LNCaP clone FGC (cell line): Measurements from ENCODE around the gene SDHAF3.

Experiments
- DNase-seq: peaks from one replicate; pipeline ENCODE4 v3.0.0-alpha.2; 2011; ENCODE audit warnings: low read depth
- H3K4me3 ChIP-seq: 2 replicates; pipeline ENCODE4 v1.5.1; 2011; ENCODE audit warnings: mild to moderate bottlenecking, low read depth, low read length, control low read depth
- TF ChIP-seq, protein P1 (sequence below): IDR thresholded peaks from 2 replicates; pipeline ENCODE4 v1.5.1; 2012; ENCODE audit warnings: mild to moderate bottlenecking; ENCODE audit not compliant: control insufficient read depth, insufficient read depth; ENCODE audit errors: extremely low read depth

The SDHAF3 gene

DNA sequence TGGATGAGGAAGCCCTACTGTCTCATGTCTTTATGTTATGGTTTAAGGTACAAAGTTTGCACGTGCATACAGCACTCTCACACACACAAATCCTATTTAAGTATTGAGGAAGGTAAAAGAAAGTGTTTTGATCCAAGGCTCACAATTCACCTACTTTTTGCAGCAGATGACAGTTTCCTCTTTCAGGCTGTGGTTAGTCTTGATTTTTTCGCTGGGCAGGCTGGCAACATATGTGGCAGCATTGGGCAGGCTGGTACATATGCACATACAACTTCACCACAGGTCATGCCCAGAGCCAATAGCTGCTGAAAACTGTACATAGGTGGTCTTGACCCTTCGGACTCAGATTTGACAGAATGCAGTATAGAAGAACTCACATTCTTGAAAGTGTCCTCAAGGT lies 29.1 kb upstream of the SDHAF3 start:
- no peak for DNase-seq
- TF ChIP-seq, protein P1, sequence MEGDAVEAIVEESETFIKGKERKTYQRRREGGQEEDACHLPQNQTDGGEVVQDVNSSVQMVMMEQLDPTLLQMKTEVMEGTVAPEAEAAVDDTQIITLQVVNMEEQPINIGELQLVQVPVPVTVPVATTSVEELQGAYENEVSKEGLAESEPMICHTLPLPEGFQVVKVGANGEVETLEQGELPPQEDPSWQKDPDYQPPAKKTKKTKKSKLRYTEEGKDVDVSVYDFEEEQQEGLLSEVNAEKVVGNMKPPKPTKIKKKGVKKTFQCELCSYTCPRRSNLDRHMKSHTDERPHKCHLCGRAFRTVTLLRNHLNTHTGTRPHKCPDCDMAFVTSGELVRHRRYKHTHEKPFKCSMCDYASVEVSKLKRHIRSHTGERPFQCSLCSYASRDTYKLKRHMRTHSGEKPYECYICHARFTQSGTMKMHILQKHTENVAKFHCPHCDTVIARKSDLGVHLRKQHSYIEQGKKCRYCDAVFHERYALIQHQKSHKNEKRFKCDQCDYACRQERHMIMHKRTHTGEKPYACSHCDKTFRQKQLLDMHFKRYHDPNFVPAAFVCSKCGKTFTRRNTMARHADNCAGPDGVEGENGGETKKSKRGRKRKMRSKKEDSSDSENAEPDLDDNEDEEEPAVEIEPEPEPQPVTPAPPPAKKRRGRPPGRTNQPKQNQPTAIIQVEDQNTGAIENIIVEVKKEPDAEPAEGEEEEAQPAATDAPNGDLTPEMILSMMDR: no peak

DNA sequence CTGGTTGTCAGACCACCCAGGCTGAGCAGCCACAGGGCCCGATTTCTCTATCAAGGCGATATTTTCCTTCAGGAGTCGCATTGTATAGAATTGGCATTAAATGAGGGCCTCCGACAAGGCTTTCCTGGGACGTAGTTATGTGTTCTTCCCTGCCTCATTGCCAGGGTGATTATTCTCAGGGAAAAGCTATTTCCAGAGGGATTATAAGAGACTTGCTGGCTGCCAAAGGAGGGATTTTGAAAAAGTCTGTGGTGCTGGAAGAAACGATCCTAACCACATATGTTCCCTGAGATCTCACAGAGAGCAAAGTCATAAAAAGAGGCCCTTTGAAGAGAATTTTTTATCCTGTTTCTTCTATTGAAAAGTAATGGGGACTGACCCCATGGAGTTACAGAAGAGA lies 27.7 kb upstream of the SDHAF3 start:
- DNase-seq: no peak
- TF ChIP-seq, protein P1: no peak
- H3K4me3 ChIP-seq: no peak overlapping the region

More for the DNA sequence above, 29.1 kb upstream of the SDHAF3 start:
- no peak overlapping the region for H3K4me3 ChIP-seq

DNA sequence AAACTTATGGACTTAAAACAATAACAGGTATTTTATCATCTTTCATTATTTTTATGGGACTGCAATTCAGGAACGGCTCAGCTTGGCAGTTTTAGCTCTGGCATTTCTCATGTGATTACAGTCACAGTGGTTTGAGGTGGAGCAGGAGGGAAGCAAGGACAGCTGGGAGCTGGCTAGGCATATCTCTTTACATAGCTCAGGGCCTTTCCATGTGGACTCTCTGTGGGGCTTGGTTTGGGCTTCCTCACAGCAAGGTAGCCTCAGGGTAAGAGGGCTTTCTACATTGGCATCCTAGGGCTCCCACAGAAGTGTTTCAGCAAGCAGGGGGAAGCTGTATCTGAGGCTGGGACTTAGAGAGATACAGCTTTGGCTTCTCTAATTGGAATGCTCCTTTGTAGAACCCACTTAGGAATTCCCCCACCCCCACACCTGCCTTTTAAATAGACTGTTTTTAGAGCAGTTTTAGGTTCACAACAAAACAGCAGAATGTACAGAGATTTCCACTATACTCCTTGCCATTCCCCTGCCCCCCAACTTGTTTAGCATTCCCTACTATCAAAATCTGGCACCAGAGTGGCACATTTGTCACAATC lies 26.6 kb upstream of the SDHAF3 start:
- no peak for DNase-seq
- no peak overlapping the region for H3K4me3 ChIP-seq
- TF ChIP-seq, protein P1: no peak

DNA sequence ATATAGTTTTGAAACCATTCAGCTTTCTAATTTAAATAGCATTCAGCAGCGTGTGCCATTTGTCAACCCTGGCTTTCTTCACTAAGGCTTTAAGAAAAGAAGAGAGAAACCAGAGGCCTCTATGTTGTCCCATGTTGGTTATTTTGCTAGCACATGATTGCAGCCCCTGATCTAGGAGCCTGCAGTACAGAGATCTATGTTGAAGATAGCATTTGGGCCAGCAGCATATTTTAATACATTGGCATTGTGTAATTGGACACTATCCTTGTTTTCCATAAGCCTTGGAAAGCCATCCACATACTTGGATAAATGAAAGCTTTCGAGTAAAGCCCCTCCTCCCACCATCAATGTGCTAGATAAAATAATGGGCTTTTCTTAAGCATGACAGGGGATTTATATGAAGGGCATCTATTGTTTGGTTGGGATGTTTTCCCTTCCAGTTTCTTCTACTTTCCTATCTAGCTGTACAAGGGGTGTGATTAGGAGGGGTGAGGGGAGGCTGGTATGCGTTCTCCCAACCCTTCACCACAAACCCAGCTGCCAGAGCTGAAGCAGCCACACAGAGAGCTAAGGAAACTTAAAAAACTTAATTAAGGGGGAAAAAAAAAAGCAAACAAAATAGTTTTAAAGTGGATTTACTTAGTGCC lies 23.1 kb upstream of the SDHAF3 start:
- TF ChIP-seq, protein P1: no peak
- no peak for DNase-seq
- H3K4me3 ChIP-seq: no peak overlapping the region

DNA sequence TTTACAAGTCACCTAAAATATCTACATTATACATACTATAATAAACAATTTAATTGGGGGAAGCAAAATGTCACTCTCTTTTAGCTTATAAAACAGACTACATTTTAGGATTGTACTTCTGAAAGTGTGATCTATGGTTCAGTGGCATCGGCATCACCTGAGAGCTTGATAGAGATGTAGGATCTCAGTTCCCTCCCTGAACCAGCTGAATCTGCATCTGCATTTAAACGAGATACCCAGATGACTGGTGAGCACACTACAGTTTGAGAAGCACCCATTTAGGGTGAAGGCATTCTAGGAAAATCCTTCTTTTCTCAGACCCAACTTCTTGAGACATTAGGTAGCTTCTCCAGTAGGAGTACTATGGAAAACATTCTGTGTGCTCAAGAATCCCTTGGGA lies 21.5 kb upstream of the SDHAF3 start:
- TF ChIP-seq, protein P1: no peak
- no peak for DNase-seq
- H3K4me3 ChIP-seq: no peak overlapping the region

DNA sequence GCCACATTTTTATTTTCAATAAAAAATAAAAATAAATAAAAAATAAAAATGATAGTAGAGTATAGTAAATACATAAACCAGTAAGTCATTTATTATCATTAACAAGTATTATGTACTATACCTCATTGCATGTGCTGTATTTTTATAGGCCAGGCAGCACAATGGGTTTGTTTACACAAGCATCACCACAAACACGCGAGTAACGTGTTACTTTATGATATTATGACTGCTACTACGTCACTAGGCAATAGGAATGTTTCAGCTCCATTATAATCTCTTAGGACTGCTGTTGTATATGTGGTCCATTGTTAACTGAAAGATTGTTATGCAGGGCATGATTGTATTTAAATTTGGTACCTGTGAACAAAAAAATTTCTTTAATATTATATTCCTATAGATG lies 20.8 kb upstream of the SDHAF3 start:
- no peak overlapping the region for H3K4me3 ChIP-seq
- TF ChIP-seq, protein P1: no peak
- DNase-seq: no peak
